IMR-90 (cell line): ENCODE data around the gene NFATC1. TPM values are rescaled to one million over a fixed set of nuclear protein-coding genes. Genes with fewer than 3 reads are reported as not detected.

ENCODE experiments used
- ATAC-seq: fragments of 200-7000 bp; cut with Tn5 transposase; 2 replicates; pipeline ENCODE4 v1.9.1; 2020; ENCODE audit warnings: low read depth, mild to moderate bottlenecking, moderate library complexity
- BruUV-seq: library from RNA; stranded (reverse); fragments of 400-500 nt; replicated peaks from 2 replicates; lab custom pipeline; 2021; lab: Mats Ljungman, UMichigan
- CTCF ChIA-PET: fragments of 300-600 bp; formaldehyde crosslinking; extraction: SDS; loops from one replicate; lab custom pipeline; 2021; ENCODE audit warnings: antibody characterized with exemption; lab: Yijun Ruan, JAX
- POLR2A ChIA-PET: fragments of 300-600 bp; sonication (Branson Sonifier 250); formaldehyde crosslinking; loops from one replicate; lab custom pipeline; 2022; ENCODE audit warnings: antibody characterized with exemption; ENCODE audit not compliant: unreplicated experiment; lab: Charles Lee
- DNase-seq: peaks from one replicate; pipeline ENCODE4 v3.0.0; 2013
- H2AFZ ChIP-seq: replicated peaks from 2 replicates; pipeline ENCODE3; 2013; ENCODE audit warnings: low read length, mild to moderate bottlenecking; ENCODE audit not compliant: poor library complexity
- H2AK5ac ChIP-seq: 2 replicates; pipeline ENCODE4 v1.6.1; 2013; ENCODE audit warnings: low read depth, low read length, inconsistent platforms
- H2AK9ac ChIP-seq: replicated peaks from 2 replicates; pipeline ENCODE3; 2013; ENCODE audit warnings: mild to moderate bottlenecking, low read depth, low read length, moderate library complexity; ENCODE audit not compliant: poor library complexity
- H2BK120ac ChIP-seq: 2 replicates; pipeline ENCODE4 v1.6.1; 2013; ENCODE audit warnings: low read depth, low read length, inconsistent platforms
- H2BK15ac ChIP-seq: 3 replicates; pipeline ENCODE4 v1.6.1; 2013; ENCODE audit warnings: low read depth, low read length, inconsistent platforms
- H2BK20ac ChIP-seq: 2 replicates; pipeline ENCODE4 v1.6.1; 2013; ENCODE audit warnings: low read depth, mild to moderate bottlenecking, inconsistent platforms, low read length, moderate library complexity
- H2BK5ac ChIP-seq: 2 replicates; pipeline ENCODE4 v1.6.1; 2013; ENCODE audit warnings: mild to moderate bottlenecking, low read depth, low read length, inconsistent platforms; ENCODE audit not compliant: poor library complexity, severe bottlenecking
- H3K14ac ChIP-seq: replicated peaks from 2 replicates; pipeline ENCODE4 v1.6.1; 2013; ENCODE audit warnings: low read depth, low read length, inconsistent platforms
- H3K18ac ChIP-seq: 2 replicates; pipeline ENCODE4 v1.6.1; 2013; ENCODE audit warnings: low read depth, low read length, control low read depth
- H3K23ac ChIP-seq: 2 replicates; pipeline ENCODE4 v1.6.1; 2013; ENCODE audit warnings: low read depth, low read length, inconsistent platforms
- H3K27ac ChIP-seq: 2 replicates; pipeline ENCODE4 v1.5.1; 2013; ENCODE audit warnings: mild to moderate bottlenecking, control low read depth, low read length; ENCODE audit not compliant: insufficient read depth
- H3K27me3 ChIP-seq: 2 replicates; pipeline ENCODE4 v1.6.1; 2013; ENCODE audit warnings: low read length; ENCODE audit not compliant: control insufficient read depth, insufficient read depth
- H3K36me3 ChIP-seq: 2 replicates; pipeline ENCODE4 v1.6.1; 2013; ENCODE audit warnings: low read length, mixed read lengths; ENCODE audit not compliant: control insufficient read depth, insufficient read depth
- H3K4ac ChIP-seq: 2 replicates; pipeline ENCODE4 v1.6.1; 2013; ENCODE audit warnings: low read depth, low read length, inconsistent platforms
- H3K4me1 ChIP-seq: 2 replicates; pipeline ENCODE4 v1.6.1; 2013; ENCODE audit warnings: low read length, mixed read lengths; ENCODE audit not compliant: control insufficient read depth, insufficient read depth
- H3K4me2 ChIP-seq: 2 replicates; pipeline ENCODE4 v1.6.1; 2013; ENCODE audit warnings: low read depth, mild to moderate bottlenecking, control low read depth, low read length, moderate library complexity
- H3K4me3 ChIP-seq: 2 replicates; pipeline ENCODE4 v1.5.1; 2013; ENCODE audit warnings: low read depth, mild to moderate bottlenecking, control low read depth, low read length, moderate library complexity; ENCODE audit not compliant: insufficient read depth
- H3K56ac ChIP-seq: 2 replicates; pipeline ENCODE4 v1.6.1; 2013; ENCODE audit warnings: low read length, inconsistent platforms; ENCODE audit not compliant: insufficient read depth; ENCODE audit errors: extremely low read depth
- H3K79me1 ChIP-seq, 2 experiments: 2 replicates each; pipeline ENCODE4 v1.6.1; 2013; ENCODE audit warnings: low read length in 2 of 2, inconsistent platforms in 1 of 2, low read depth in 1 of 2
- H3K9ac ChIP-seq: 2 replicates; pipeline ENCODE4 v1.6.1; 2013; ENCODE audit warnings: low read depth, low read length, control low read depth
- H3K9me1 ChIP-seq: 2 replicates; pipeline ENCODE4 v1.6.1; 2013; ENCODE audit warnings: low read length, inconsistent platforms; ENCODE audit not compliant: insufficient read depth
- H3K9me3 ChIP-seq: 2 replicates; pipeline ENCODE4 v1.6.1; 2013; ENCODE audit warnings: low read length; ENCODE audit not compliant: control insufficient read depth, insufficient read depth
- H4K20me1 ChIP-seq: 2 replicates; pipeline ENCODE4 v1.6.1; 2013; ENCODE audit warnings: low read length, inconsistent platforms; ENCODE audit not compliant: insufficient read depth
- H4K5ac ChIP-seq: 2 replicates; pipeline ENCODE4 v1.6.1; 2013; ENCODE audit warnings: mild to moderate bottlenecking, low read depth, low read length, control low read depth
- H4K8ac ChIP-seq, 2 experiments: 2 replicates each; pipeline ENCODE4 v1.6.1; 2013; ENCODE audit warnings: low read depth in 2 of 2, low read length in 2 of 2, control low read depth in 1 of 2, inconsistent platforms in 1 of 2
- H4K91ac ChIP-seq: 2 replicates; pipeline ENCODE4 v1.6.1; 2013; ENCODE audit warnings: low read depth, low read length, inconsistent platforms; ENCODE audit not compliant: insufficient read depth
- CHD1 ChIP-seq: IDR thresholded peaks from 2 replicates; pipeline ENCODE4 v1.6.1; 2012; ENCODE audit warnings: low read depth, low read length, improper control_type of control experiment
- MAFK ChIP-seq: IDR thresholded peaks from 2 replicates; pipeline ENCODE4 v1.6.1; 2012; ENCODE audit warnings: low read depth, low read length, improper control_type of control experiment
- MXI1 ChIP-seq: IDR thresholded peaks from 2 replicates; pipeline ENCODE4 v1.6.1; 2012; ENCODE audit warnings: low read depth, mild to moderate bottlenecking, low read length, moderate library complexity, borderline replicate concordance
- NFE2L2 ChIP-seq: fragments of 150-350 bp; IDR thresholded peaks from 2 replicates; pipeline ENCODE4 v1.6.1; 2016; ENCODE audit warnings: low read depth, mild to moderate bottlenecking, low read length
- SMC3 ChIP-seq: fragments of 150-350 bp; IDR thresholded peaks from 2 replicates; pipeline ENCODE4 v1.6.1; 2016; ENCODE audit warnings: low read depth, mild to moderate bottlenecking, antibody characterized with exemption, low read length, moderate library complexity
- WGBS, 2 experiments: methylation state at CpG; one replicate each; pipeline versions ENCODE4 v1.1.5 to v1.1.7; 2013; ENCODE audit warnings: missing lambda C conversion rate in 2 of 2; ENCODE audit not compliant: insufficient read length in 1 of 2; ENCODE audit errors: extremely low coverage in 2 of 2; 5-methylcytosine and 5-hydroxymethylcytosine counted together
- dilution Hi-C: fragments of 300-500 bp; cut with HindIII; formaldehyde crosslinking; loops from one replicate; pipeline ENCODE4 v1.14.3; 2018; ENCODE audit warnings: low sequenced_read_pairs; ENCODE audit not compliant: unreplicated experiment
- in situ Hi-C: fragments of 300-500 bp; cut with MboI; formaldehyde crosslinking; loops from 3 replicates; pipeline ENCODE4 v1.14.3; 2019; ENCODE audit warnings: low sequenced_read_pairs, inconsistent platforms, mixed read lengths
- intact Hi-C: fragments of 100-400 bp; cut with micrococcal nuclease; formaldehyde crosslinking; loops from 2 replicates; pipeline ENCODE4 v1.10.0; 2022
- polyA plus RNA-seq, 3 experiments: library from polyadenylated mRNA; depleted of rRNA; stranded (reverse); fragments of >200 nt; gene quantifications; 2 replicates each; pipeline ENCODE4 v1.2.3, GENCODE V29; 2012; ENCODE audit warnings: low replicate concordance in 1 of 3
- total RNA-seq: library from RNA; depleted of rRNA; stranded (reverse); fragments of >200 nt; gene quantifications from 2 replicates; pipeline ENCODE4 v1.2.3, GENCODE V29; 2012
- TF ChIP-seq, protein P1 (sequence below): fragments of 150-350 bp; IDR thresholded peaks from 2 replicates; pipeline ENCODE4 v1.6.1; 2016; ENCODE audit warnings: low read depth, mild to moderate bottlenecking, low read length, moderate library complexity, borderline replicate concordance

NFATC1 gene
- total and polyA plus RNA-seq, 2 of the 4 experiments (the other 2 are of a cell fraction), result 0.36 to 1.8 TPM

DNA sequence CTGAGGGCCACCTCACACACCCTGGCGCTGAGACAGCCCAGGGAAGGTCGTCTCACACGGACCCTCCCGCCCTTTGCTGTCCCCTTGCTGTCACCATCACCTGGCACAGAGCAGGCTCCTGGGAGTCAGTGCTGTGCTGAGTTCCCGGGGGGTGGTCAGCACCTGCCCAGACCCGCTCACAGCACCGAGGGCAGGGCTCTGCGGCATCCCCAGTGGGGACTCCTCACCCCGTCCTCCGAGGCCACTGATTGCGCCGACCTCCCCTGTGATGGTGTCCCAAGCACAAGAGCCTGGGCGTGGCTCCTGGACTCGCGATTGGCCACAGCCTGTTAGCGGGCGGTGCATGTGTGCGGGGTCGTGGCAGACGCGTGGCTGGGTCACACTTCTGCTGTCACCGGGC lies 65.9 kb downstream of the NFATC1 start:
- Histone ChIP-seq H3K56ac (no peak overlapping the region), H3K18ac (no peak overlapping the region), H3K79me1 (no peaks in the 10 kb centered on the region), H3K27ac (no peak overlapping the region), H3K14ac (no peak overlapping the region), H3K9me1 (no peaks in the 10 kb centered on the region; the same call in 1 of the 2 replicates), H3K9me3 (no peaks in the 10 kb centered on the region), H2BK120ac (no peak overlapping the region), H3K4me1 (peaks cover 16% of the 10 kb centered on the region), H4K91ac (no peak overlapping the region), H3K4me3 (no peak overlapping the region), H4K20me1 (no peaks in the 10 kb centered on the region), H3K27me3 (no peaks in the 10 kb centered on the region), H2BK20ac (no peak overlapping the region), H4K5ac (no peak overlapping the region), H2AFZ (no peak overlapping the region), H2AK9ac (no peak overlapping the region), H3K4me2 (no peak overlapping the region), H4K8ac (no peak overlapping the region), H2BK5ac (no peak overlapping the region), H3K23ac (no peak overlapping the region), H3K4ac (no peak overlapping the region), H2BK15ac (no peak overlapping the region), H2AK5ac (no peak overlapping the region; the same call in 1 of the 2 replicates), H3K9ac (no peak overlapping the region), H3K36me3 (no peaks in the 10 kb centered on the region; the same call in 1 of the 2 replicates)
- in situ Hi-C loops (no loop called here), intact Hi-C loops (no loop called here), dilution Hi-C loops (no loop called here)
- DNase-seq (no peak), ATAC-seq (no peak)
- CTCF ChIA-PET, result no interaction called here
- POLR2A ChIA-PET, result no interaction called here
- 89% methylated on average over 12 of the region's 22 CpGs; no CpG with 5 or more reads in 1 of the 2 experiments for WGBS, 2 experiments
- TF ChIP-seq SMC3, result no peak
- no peak for TF ChIP-seq MXI1
- TF ChIP-seq NFE2L2, result no peak
- TF ChIP-seq, protein P1, sequence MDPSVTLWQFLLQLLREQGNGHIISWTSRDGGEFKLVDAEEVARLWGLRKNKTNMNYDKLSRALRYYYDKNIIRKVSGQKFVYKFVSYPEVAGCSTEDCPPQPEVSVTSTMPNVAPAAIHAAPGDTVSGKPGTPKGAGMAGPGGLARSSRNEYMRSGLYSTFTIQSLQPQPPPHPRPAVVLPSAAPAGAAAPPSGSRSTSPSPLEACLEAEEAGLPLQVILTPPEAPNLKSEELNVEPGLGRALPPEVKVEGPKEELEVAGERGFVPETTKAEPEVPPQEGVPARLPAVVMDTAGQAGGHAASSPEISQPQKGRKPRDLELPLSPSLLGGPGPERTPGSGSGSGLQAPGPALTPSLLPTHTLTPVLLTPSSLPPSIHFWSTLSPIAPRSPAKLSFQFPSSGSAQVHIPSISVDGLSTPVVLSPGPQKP, result no peak
- no peak for TF ChIP-seq MAFK
- no peak for TF ChIP-seq CHD1
- BruUV-seq, result no TSS peak
